DND-41 (cell line): ENCODE data around the gene RGS7.
"Not testable (repeated sequence)": the region's sequence is repeated elsewhere in the genome, so short reads cannot be mapped to it uniquely, and the experiment has no call there.

Experiments used
- ATAC-seq: fragments of 200-7000 bp; cut with Tn5 transposase; 3 replicates; pipeline ENCODE4 v1.9.1; 2021; ENCODE audit warnings: low read depth; ENCODE audit not compliant: insufficient read depth
- DNase-seq: peaks from one replicate; pipeline ENCODE4 v3.0.0-alpha.2; 2020
- H2AFZ ChIP-seq: 2 replicates; pipeline ENCODE4 v1.6.0; 2012; ENCODE audit warnings: low read depth, low read length
- H3K27ac ChIP-seq: 2 replicates; pipeline ENCODE4 v1.5.1; 2012; ENCODE audit warnings: low read length, inconsistent platforms
- H3K27me3 ChIP-seq: fragments of 200-600 bp; sonication (generic); 2 replicates; pipeline ENCODE4 v1.6.0; 2012; ENCODE audit warnings: low read length, mild to moderate bottlenecking, inconsistent platforms; ENCODE audit not compliant: insufficient read depth, poor library complexity
- H3K36me3 ChIP-seq: 2 replicates; pipeline ENCODE4 v1.5.1; 2012; ENCODE audit warnings: low read length, inconsistent platforms; ENCODE audit not compliant: insufficient read depth
- H3K4me1 ChIP-seq: 2 replicates; pipeline ENCODE4 v1.5.1; 2012; ENCODE audit warnings: mild to moderate bottlenecking, low read length; ENCODE audit not compliant: insufficient read depth
- H3K4me2 ChIP-seq: 2 replicates; pipeline ENCODE4 v1.6.0; 2012; ENCODE audit warnings: mild to moderate bottlenecking, moderate library complexity, low read length, inconsistent platforms; ENCODE audit not compliant: insufficient read depth
- H3K4me3 ChIP-seq, 2 experiments: fragments of 200-600 bp in 1 of 2; shearing (Covaris generic) in 1 of 2; 2 replicates each; pipeline ENCODE4 v1.5.1; 2012 to 2016; ENCODE audit warnings: inconsistent platforms in 2 of 2, low read length in 2 of 2, mild to moderate bottlenecking in 2 of 2, low read depth in 1 of 2, moderate library complexity in 1 of 2
- H3K79me2 ChIP-seq: 2 replicates; pipeline ENCODE4 v1.6.0; 2012; ENCODE audit warnings: low read length, inconsistent platforms; ENCODE audit not compliant: insufficient read depth
- H3K9ac ChIP-seq: 2 replicates; pipeline ENCODE4 v1.6.0; 2012; ENCODE audit warnings: low read depth, mild to moderate bottlenecking, inconsistent platforms, low read length, moderate library complexity
- H3K9me3 ChIP-seq: 2 replicates; pipeline ENCODE4 v1.5.1; 2012; ENCODE audit warnings: low read length, moderate library complexity, mild to moderate bottlenecking, inconsistent platforms; ENCODE audit not compliant: insufficient read depth, severe bottlenecking
- H4K20me1 ChIP-seq: 2 replicates; pipeline ENCODE4 v1.6.0; 2012; ENCODE audit warnings: low read length; ENCODE audit not compliant: insufficient read depth
- CTCF ChIP-seq: IDR thresholded peaks from 2 replicates; pipeline ENCODE4 v1.5.1; 2012; ENCODE audit warnings: borderline replicate concordance, low read length, moderate library complexity, mild to moderate bottlenecking; ENCODE audit not compliant: poor library complexity, severe bottlenecking; ENCODE audit errors: extremely low read depth
- EZH2 ChIP-seq: IDR thresholded peaks from 3 replicates; pipeline ENCODE4 v1.6.1; 2012; ENCODE audit warnings: borderline replicate concordance, low read depth, mild to moderate bottlenecking, moderate library complexity, low read length, inconsistent platforms; ENCODE audit not compliant: severe bottlenecking

Gene RGS7

GRCh38 chr1:241143765-241144442, 213.1 kb downstream of the RGS7 start:
- no peaks in the 10 kb centered on the region for H3K79me2 ChIP-seq
- H3K27ac ChIP-seq: no peak overlapping the region
- H3K4me1 ChIP-seq: no peaks in the 10 kb centered on the region
- no peaks in the 10 kb centered on the region for H3K27me3 ChIP-seq
- no peak for TF ChIP-seq EZH2
- no peak for TF ChIP-seq CTCF
- no peak overlapping the region for H3K4me2 ChIP-seq
- no peak for DNase-seq
- H3K36me3 ChIP-seq: no peaks in the 10 kb centered on the region
- H3K9ac ChIP-seq: no peak overlapping the region
- no peak for ATAC-seq
- H4K20me1 ChIP-seq: no peaks in the 10 kb centered on the region
- no peak overlapping the region for H3K4me3 ChIP-seq
- no peaks in the 10 kb centered on the region for H3K9me3 ChIP-seq
- H2AFZ ChIP-seq: no peak overlapping the region

- H3K4me1 ChIP-seq: no peaks in the 10 kb centered on the region
- no peaks in the 10 kb centered on the region for H3K9me3 ChIP-seq
- H3K27ac ChIP-seq: no peak overlapping the region
- H3K4me2 ChIP-seq: no peak overlapping the region
- DNase-seq: no peak
- H3K36me3 ChIP-seq: no peaks in the 10 kb centered on the region
- H3K4me3 ChIP-seq: no peak overlapping the region
- H3K27me3 ChIP-seq: no peaks in the 10 kb centered on the region
- TF ChIP-seq EZH2: no peak
- TF ChIP-seq CTCF: no peak
- no peaks in the 10 kb centered on the region for H3K79me2 ChIP-seq
- H2AFZ ChIP-seq: no peak overlapping the region
- H3K9ac ChIP-seq: no peak overlapping the region
- ATAC-seq: no peak
- no peaks in the 10 kb centered on the region for H4K20me1 ChIP-seq
Measured at GRCh38 chr1:241142493-241142892, 214.5 kb downstream of the RGS7 start.

- H3K4me1 ChIP-seq, H3K27ac ChIP-seq, H3K9ac ChIP-seq, H2AFZ ChIP-seq, H3K79me2 ChIP-seq, H3K9me3 ChIP-seq, H3K4me2 ChIP-seq, ATAC-seq, DNase-seq, H4K20me1 ChIP-seq, H3K27me3 ChIP-seq, H3K4me3 ChIP-seq, H3K36me3 ChIP-seq: not testable (repeated sequence)
Measured at GRCh38 chr1:241141646-241142045, 215.4 kb downstream of the RGS7 start.

- H3K4me2 ChIP-seq: no peak overlapping the region
- H3K4me1 ChIP-seq: no peaks in the 10 kb centered on the region
- H3K79me2 ChIP-seq: no peaks in the 10 kb centered on the region
- no peak for ATAC-seq
- H4K20me1 ChIP-seq: no peaks in the 10 kb centered on the region
- H3K36me3 ChIP-seq: no peaks in the 10 kb centered on the region
- no peak overlapping the region for H2AFZ ChIP-seq
- H3K27me3 ChIP-seq: no peaks in the 10 kb centered on the region
- TF ChIP-seq EZH2: no peak
- TF ChIP-seq CTCF: no peak
- no peak overlapping the region for H3K27ac ChIP-seq
- no peaks in the 10 kb centered on the region for H3K9me3 ChIP-seq
- no peak overlapping the region for H3K9ac ChIP-seq
- DNase-seq: no peak
- no peak overlapping the region for H3K4me3 ChIP-seq
Measured at GRCh38 chr1:241140670-241141069, 216.3 kb downstream of the RGS7 start.
